LNCaP clone FGC (cell line): Measurements from ENCODE around the gene TUBB1.

Experiments used
- DNase-seq: peaks from one replicate; pipeline ENCODE4 v3.0.0-alpha.2; 2011; ENCODE audit warnings: low read depth
- H3K4me3 ChIP-seq: 2 replicates; pipeline ENCODE4 v1.5.1; 2011; ENCODE audit warnings: mild to moderate bottlenecking, low read depth, low read length, control low read depth
- CTCF ChIP-seq: IDR thresholded peaks from 2 replicates; pipeline ENCODE4 v1.5.1; 2012; ENCODE audit warnings: mild to moderate bottlenecking; ENCODE audit not compliant: control insufficient read depth, insufficient read depth; ENCODE audit errors: extremely low read depth

The TUBB1 gene

GRCh38 chr20:58996226-58996611 is 23.0 kb upstream of the TUBB1 start:
- H3K4me3 ChIP-seq: no peak overlapping the region
- no peak for TF ChIP-seq CTCF
- no peak for DNase-seq

- no peak for DNase-seq
- H3K4me3 ChIP-seq: no peak overlapping the region
- no peak for TF ChIP-seq CTCF
Observed at GRCh38 chr20:58997141-58997770, 22.0 kb upstream of the TUBB1 start.

GRCh38 chr20:58998656-58999055 is 20.6 kb upstream of the TUBB1 start:
- no peak for DNase-seq
- no peak overlapping the region for H3K4me3 ChIP-seq
- no peak for TF ChIP-seq CTCF

- TF ChIP-seq CTCF: no peak
- DNase-seq: no peak
- H3K4me3 ChIP-seq: no peak overlapping the region
Observed at GRCh38 chr20:59000326-59000725, 18.9 kb upstream of the TUBB1 start.

GRCh38 chr20:59001068-59001448 is 18.2 kb upstream of the TUBB1 start:
- DNase-seq: no peak
- TF ChIP-seq CTCF: no peak
- H3K4me3 ChIP-seq: no peak overlapping the region

GRCh38 chr20:59001449-59002171 is 17.6 kb upstream of the TUBB1 start:
- TF ChIP-seq CTCF: no peak
- DNase-seq: no peak

GRCh38 chr20:59002388-59002787 is 16.8 kb upstream of the TUBB1 start:
- H3K4me3 ChIP-seq: no peak overlapping the region
- TF ChIP-seq CTCF: no peak
- no peak for DNase-seq

More at GRCh38 chr20:59001449-59002171, 17.6 kb upstream of the TUBB1 start:
- no peak overlapping the region for H3K4me3 ChIP-seq
